Measurements from ENCODE around the gene RASAL1. TPM values are rescaled to one million over a fixed set of nuclear protein-coding genes. Genes with fewer than 3 reads are reported as not detected.

The RASAL1 gene
- polyA plus RNA-seq, 2 of the 4 experiments (the other 2 are of a cell fraction), result 0.30 to 0.34 TPM

- ChIA-PET POLR2A (interaction anchor here (1.7 kb wide), 1 partner anchor 11 kb away, joined by 7 read pairs; no protein-coding TSS in a partner anchor), CTCF (interaction anchor here (0.8 to 7.8 kb wide), 23 partner anchors 8 to 1331 kb away, joined by 3 to 82 read pairs (median 5); partner anchors contain the start of genes CFAP73, DDX54, MAPKAPK5 and RASAL1)
- H3K4me1 ChIP-seq, result no peaks in the 10 kb centered on the region
These were observed 37.6 kb upstream of the RASAL1 start for GRCh38 chr12:113173081-113173698.

GRCh38 chr12:113172185-113172584 is 36.6 kb upstream of the RASAL1 start:
- H3K27ac ChIP-seq, result no peak overlapping the region
- DNase-seq (ENCODE audit: low read depth in 1 of 2, low spot score in 1 of 2) (no peak), FAIRE-seq (no peak), ATAC-seq (no peak)
- no peaks in the 10 kb centered on the region for H3K4me1 ChIP-seq
- ChIA-PET POLR2A (interaction anchor here (1.2 kb wide), 1 partner anchor 13 kb away, joined by 4 read pairs; the partner anchor contains the start of genes DDX54 and RITA1), CTCF (interaction anchor here (0.9 to 7.8 kb wide), 12 partner anchors 9 to 179 kb away, joined by 3 to 82 read pairs (median 4); partner anchors contain the start of gene RASAL1)
- peaks cover 5% of the 10 kb centered on the region; the same call in 2 of the 3 replicates for H3K9me3 ChIP-seq
- H3K4me3 ChIP-seq, result no peak overlapping the region
- WGBS (ENCODE audit: missing lambda C conversion rate), result 96% methylated on average over 20 of the region's 20 CpGs
- H3K4me2 ChIP-seq, result no peak overlapping the region
- no peak for TF ChIP-seq GATA3 (IDR thresholded peaks at IDR 0.05; ENCODE audit: borderline replicate concordance)
- no peak for TF ChIP-seq E2F6 (IDR thresholded peaks at IDR 0.05; ENCODE audit: borderline replicate concordance, low read depth)

More at GRCh38 chr12:113173081-113173698, 37.6 kb upstream of the RASAL1 start:
- ATAC-seq (no peak), FAIRE-seq (no peak), DNase-seq (ENCODE audit: low read depth in 1 of 2, low spot score in 1 of 2) (no peak)
- Histone ChIP-seq H3K4me3 (no peak overlapping the region), H3K9me3 (peaks cover 11% of the 10 kb centered on the region; the same call in 2 of the 3 replicates), H3K4me2 (no peak overlapping the region), H3K27ac (no peak overlapping the region)
- TF ChIP-seq HOXB5 (CRISPR knock-in tag; IDR thresholded peaks at IDR 0.05) (no peak), HES2 (IDR thresholded peaks at IDR 0.05) (no peak), NPAS2 (CRISPR knock-in tag; IDR thresholded peaks at IDR 0.05; ENCODE audit: borderline replicate concordance) (no peak), BHLHE40 (IDR thresholded peaks at IDR 0.05; ENCODE audit: low read depth, low read length) (no peak), HDAC2 (IDR thresholded peaks at IDR 0.05) (no peak), KDM5A (IDR thresholded peaks at IDR 0.05) (no peak), GATA3 (IDR thresholded peaks at IDR 0.05; ENCODE audit: borderline replicate concordance) (no peak), CTCF (IDR thresholded peaks at IDR 0.05) (no peak), RAD21 (conservative IDR thresholded peaks at IDR 0.05 in 1 of 2, IDR thresholded peaks at IDR 0.05 in 1 of 2) (no peak), PBX3 (IDR thresholded peaks at IDR 0.05) (no peak), MAFK (IDR thresholded peaks at IDR 0.05; ENCODE audit: partially characterized antibody) (no peak), HOXA7 (CRISPR knock-in tag; IDR thresholded peaks at IDR 0.05) (no peak), ELK1 (IDR thresholded peaks at IDR 0.05; ENCODE audit: low read depth, low read length) (no peak)
- WGBS (ENCODE audit: missing lambda C conversion rate), result 89% methylated on average over 7 of the region's 7 CpGs

GRCh38 chr12:113171543-113171942 is 36.0 kb upstream of the RASAL1 start:
- H3K4me1 ChIP-seq, result no peaks in the 10 kb centered on the region
- no peak for DNase-seq (ENCODE audit: low read depth in 1 of 2, low spot score in 1 of 2)
- no peak for ATAC-seq
- H3K9me3 ChIP-seq, result no peaks in the 10 kb centered on the region; the same call in 2 of the 3 replicates
- WGBS (ENCODE audit: missing lambda C conversion rate), result 94% methylated on average over 9 of the region's 9 CpGs
- ChIA-PET POLR2A (interaction anchor here (1.2 kb wide), 1 partner anchor 14 kb away, joined by 4 read pairs; the partner anchor contains the start of genes DDX54 and RITA1), CTCF (interaction anchor here (0.9 to 7.8 kb wide), 10 partner anchors 10 to 178 kb away, joined by 3 to 82 read pairs (median 4); partner anchors contain the start of gene DDX54)
- no peak overlapping the region for H3K4me2 ChIP-seq
- no peak overlapping the region for H3K27ac ChIP-seq
- H3K4me3 ChIP-seq, result no peak overlapping the region
- FAIRE-seq, result no peak
- no peak for TF ChIP-seq GATA3 (IDR thresholded peaks at IDR 0.05; ENCODE audit: borderline replicate concordance)
- no peak for TF ChIP-seq SMC3 (IDR thresholded peaks at IDR 0.05)
- no peak for TF ChIP-seq ZNF302 (CRISPR knock-in tag; IDR thresholded peaks at IDR 0.05)
- TF ChIP-seq TFCP2L1 (CRISPR knock-in tag; IDR thresholded peaks at IDR 0.05), result no peak
- TF ChIP-seq PBX3 (IDR thresholded peaks at IDR 0.05), result no peak
- no peak for TF ChIP-seq CHD4 (IDR thresholded peaks at IDR 0.05; ENCODE audit: borderline replicate concordance)
- TF ChIP-seq FOSL2 (IDR thresholded peaks at IDR 0.05), result no peak
- TF ChIP-seq FOSL2 (CRISPR knock-in tag; IDR thresholded peaks at IDR 0.05), result no peak
- no peak for TF ChIP-seq KDM5A (IDR thresholded peaks at IDR 0.05)
- no peak for TF ChIP-seq MYC (IDR thresholded peaks at IDR 0.05; ENCODE audit: borderline replicate concordance, low read length)
- no peak for TF ChIP-seq BHLHE40 (IDR thresholded peaks at IDR 0.05; ENCODE audit: low read depth, low read length)
- no peak for TF ChIP-seq HMGXB4 (CRISPR knock-in tag; IDR thresholded peaks at IDR 0.05; ENCODE audit: borderline replicate concordance)
